ENCODE results near the gene WBP2. TPM values are rescaled to one million over a fixed set of nuclear protein-coding genes. Genes with fewer than 3 reads are reported as not detected.

WBP2 gene
- total and polyA plus RNA-seq, 2 of the 13 experiments (the other 11 are each of a cell fraction or from before 2014, with no cell fraction given) = 29.2 to 29.5 TPM

DNA sequence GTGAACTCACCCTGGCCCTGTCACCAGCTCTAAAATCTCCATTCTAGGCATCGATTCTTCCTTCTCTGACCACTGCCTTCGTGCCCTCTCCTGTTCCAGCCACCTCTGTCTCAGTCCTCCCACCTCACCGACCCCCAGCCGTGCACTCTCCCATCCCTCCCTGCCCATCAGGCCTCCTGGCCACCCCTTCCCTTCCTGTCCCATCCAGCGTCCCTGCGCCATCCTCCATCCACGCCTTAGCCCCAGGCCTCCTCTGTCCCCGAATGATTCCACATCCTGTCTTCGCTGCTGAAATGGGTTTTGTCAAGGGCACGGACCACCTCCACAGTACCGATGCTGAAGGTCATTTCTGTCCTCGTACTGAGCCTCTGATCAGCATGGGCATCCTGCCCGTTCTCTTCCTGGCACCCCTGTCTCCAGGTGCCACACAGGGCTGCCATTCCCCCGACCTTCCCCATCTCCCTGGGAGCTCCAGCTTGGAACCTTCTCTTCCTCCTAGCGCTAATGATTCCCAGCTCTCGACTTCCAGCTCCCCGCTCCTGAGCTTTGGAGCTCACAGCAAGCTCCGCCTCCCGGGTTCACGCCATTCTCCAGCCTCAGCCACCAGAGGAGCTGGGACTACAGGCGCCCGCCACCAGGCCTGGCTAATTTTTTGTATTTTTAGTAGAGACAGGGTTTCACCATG lies 39.1 kb upstream of the WBP2 start (continued):
- no peak for TF ChIP-seq BHLHE40 (IDR thresholded peaks at IDR 0.05; ENCODE audit: low read length)
- TF ChIP-seq, protein P1, sequence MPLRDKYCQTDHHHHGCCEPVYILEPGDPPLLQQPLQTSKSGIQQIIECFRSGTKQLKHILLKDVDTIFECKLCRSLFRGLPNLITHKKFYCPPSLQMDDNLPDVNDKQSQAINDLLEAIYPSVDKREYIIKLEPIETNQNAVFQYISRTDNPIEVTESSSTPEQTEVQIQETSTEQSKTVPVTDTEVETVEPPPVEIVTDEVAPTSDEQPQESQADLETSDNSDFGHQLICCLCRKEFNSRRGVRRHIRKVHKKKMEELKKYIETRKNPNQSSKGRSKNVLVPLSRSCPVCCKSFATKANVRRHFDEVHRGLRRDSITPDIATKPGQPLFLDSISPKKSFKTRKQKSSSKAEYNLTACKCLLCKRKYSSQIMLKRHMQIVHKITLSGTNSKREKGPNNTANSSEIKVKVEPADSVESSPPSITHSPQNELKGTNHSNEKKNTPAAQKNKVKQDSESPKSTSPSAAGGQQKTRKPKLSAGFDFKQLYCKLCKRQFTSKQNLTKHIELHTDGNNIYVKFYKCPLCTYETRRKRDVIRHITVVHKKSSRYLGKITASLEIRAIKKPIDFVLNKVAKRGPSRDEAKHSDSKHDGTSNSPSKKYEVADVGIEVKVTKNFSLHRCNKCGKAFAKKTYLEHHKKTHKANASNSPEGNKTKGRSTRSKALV (CRISPR knock-in tag; IDR thresholded peaks at IDR 0.05) = 0 out of 2 replicates have a peak, but pooled peaks have one; percentile 54
- TF ChIP-seq, protein P2, sequence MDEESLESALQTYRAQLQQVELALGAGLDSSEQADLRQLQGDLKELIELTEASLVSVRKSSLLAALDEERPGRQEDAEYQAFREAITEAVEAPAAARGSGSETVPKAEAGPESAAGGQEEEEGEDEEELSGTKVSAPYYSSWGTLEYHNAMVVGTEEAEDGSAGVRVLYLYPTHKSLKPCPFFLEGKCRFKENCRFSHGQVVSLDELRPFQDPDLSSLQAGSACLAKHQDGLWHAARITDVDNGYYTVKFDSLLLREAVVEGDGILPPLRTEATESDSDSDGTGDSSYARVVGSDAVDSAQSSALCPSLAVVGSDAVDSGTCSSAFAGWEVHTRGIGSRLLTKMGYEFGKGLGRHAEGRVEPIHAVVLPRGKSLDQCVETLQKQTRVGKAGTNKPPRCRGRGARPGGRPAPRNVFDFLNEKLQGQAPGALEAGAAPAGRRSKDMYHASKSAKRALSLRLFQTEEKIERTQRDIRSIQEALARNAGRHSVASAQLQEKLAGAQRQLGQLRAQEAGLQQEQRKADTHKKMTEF (CRISPR knock-in tag; IDR thresholded peaks at IDR 0.05) = peak; percentile 63; the same call in 1 of the 2 replicates
- TF ChIP-seq, protein P3, sequence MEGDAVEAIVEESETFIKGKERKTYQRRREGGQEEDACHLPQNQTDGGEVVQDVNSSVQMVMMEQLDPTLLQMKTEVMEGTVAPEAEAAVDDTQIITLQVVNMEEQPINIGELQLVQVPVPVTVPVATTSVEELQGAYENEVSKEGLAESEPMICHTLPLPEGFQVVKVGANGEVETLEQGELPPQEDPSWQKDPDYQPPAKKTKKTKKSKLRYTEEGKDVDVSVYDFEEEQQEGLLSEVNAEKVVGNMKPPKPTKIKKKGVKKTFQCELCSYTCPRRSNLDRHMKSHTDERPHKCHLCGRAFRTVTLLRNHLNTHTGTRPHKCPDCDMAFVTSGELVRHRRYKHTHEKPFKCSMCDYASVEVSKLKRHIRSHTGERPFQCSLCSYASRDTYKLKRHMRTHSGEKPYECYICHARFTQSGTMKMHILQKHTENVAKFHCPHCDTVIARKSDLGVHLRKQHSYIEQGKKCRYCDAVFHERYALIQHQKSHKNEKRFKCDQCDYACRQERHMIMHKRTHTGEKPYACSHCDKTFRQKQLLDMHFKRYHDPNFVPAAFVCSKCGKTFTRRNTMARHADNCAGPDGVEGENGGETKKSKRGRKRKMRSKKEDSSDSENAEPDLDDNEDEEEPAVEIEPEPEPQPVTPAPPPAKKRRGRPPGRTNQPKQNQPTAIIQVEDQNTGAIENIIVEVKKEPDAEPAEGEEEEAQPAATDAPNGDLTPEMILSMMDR (CRISPR knock-in tag; IDR thresholded peaks at IDR 0.05) = 0 out of 2 replicates have a peak, but pooled peaks have one; percentile 3
- TF ChIP-seq ZNF546 (CRISPR knock-in tag; conservative IDR thresholded peaks at IDR 0.05) = 0 out of 2 replicates have a peak, but pooled peaks have one; percentile 22
- TF ChIP-seq ZNF788 (CRISPR knock-in tag; IDR thresholded peaks at IDR 0.05; ENCODE audit: borderline replicate concordance) = peak; percentile 66; the same call in 1 of the 2 replicates
- peak; percentile 28; the same call in 1 of the 2 replicates for TF ChIP-seq DR1 (CRISPR knock-in tag; IDR thresholded peaks at IDR 0.05)
- no peak for TF ChIP-seq KDM4B (CRISPR knock-in tag; IDR thresholded peaks at IDR 0.05)
- TF ChIP-seq ZFX (CRISPR knock-in tag; IDR thresholded peaks at IDR 0.05; ENCODE audit: low read depth) = 0 out of 2 replicates have a peak, but pooled peaks have one; percentile 13
- TF ChIP-seq, protein P4, sequence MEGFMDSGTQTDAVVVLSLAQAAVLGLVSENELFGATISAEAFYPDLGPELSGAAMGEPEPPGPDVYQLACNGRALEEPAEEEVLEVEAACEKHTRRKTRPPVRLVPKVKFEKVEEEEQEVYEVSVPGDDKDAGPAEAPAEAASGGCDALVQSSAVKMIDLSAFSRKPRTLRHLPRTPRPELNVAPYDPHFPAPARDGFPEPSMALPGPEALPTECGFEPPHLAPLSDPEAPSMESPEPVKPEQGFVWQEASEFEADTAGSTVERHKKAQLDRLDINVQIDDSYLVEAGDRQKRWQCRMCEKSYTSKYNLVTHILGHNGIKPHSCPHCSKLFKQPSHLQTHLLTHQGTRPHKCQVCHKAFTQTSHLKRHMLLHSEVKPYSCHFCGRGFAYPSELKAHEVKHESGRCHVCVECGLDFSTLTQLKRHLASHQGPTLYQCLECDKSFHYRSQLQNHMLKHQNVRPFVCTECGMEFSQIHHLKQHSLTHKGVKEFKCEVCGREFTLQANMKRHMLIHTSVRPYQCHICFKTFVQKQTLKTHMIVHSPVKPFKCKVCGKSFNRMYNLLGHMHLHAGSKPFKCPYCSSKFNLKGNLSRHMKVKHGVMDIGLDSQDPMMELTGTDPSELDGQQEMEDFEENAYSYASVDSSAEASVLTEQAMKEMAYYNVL (CRISPR knock-in tag; IDR thresholded peaks at IDR 0.05; ENCODE audit: borderline replicate concordance) = peak; percentile 76; the same call in 1 of the 2 replicates
- TF ChIP-seq, protein P5, sequence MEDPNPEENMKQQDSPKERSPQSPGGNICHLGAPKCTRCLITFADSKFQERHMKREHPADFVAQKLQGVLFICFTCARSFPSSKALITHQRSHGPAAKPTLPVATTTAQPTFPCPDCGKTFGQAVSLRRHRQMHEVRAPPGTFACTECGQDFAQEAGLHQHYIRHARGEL (CRISPR knock-in tag; IDR thresholded peaks at IDR 0.05) = peak; percentile 42; the same call in 1 of the 2 replicates
- TF ChIP-seq CCDC6 (CRISPR knock-in tag; IDR thresholded peaks at IDR 0.05) = 0 out of 2 replicates have a peak, but pooled peaks have one; percentile 41
- peak; percentile 46; the same call in 1 of the 2 replicates for TF ChIP-seq ZNF501 (CRISPR knock-in tag; IDR thresholded peaks at IDR 0.05)
- peak; percentile 25; the same call in 1 of the 2 replicates for TF ChIP-seq PAF1 (CRISPR knock-in tag; IDR thresholded peaks at IDR 0.05)
- TF ChIP-seq ZNF235 (CRISPR knock-in tag; IDR thresholded peaks at IDR 0.05; ENCODE audit: borderline replicate concordance) = 0 out of 2 replicates have a peak, but pooled peaks have one; percentile 29
- TF ChIP-seq, protein P6, sequence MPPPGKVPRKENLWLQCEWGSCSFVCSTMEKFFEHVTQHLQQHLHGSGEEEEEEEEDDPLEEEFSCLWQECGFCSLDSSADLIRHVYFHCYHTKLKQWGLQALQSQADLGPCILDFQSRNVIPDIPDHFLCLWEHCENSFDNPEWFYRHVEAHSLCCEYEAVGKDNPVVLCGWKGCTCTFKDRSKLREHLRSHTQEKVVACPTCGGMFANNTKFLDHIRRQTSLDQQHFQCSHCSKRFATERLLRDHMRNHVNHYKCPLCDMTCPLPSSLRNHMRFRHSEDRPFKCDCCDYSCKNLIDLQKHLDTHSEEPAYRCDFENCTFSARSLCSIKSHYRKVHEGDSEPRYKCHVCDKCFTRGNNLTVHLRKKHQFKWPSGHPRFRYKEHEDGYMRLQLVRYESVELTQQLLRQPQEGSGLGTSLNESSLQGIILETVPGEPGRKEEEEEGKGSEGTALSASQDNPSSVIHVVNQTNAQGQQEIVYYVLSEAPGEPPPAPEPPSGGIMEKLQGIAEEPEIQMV (CRISPR knock-in tag; IDR thresholded peaks at IDR 0.05; ENCODE audit: low read depth) = peak; percentile 4
- 0 out of 2 replicates have a peak, but pooled peaks have one; percentile 14 for TF ChIP-seq POLR2AphosphoS5 (IDR thresholded peaks at IDR 0.05; ENCODE audit: low read depth, low read length)
- peak in 1 of 2 experiments; percentile 37; a peak in 1 of 4 replicates for TF ChIP-seq POLR2A (IDR thresholded peaks at IDR 0.05; ENCODE audit: insufficient read depth in 1 of 2, low read depth in 2 of 2, low read length in 2 of 2)
- TF ChIP-seq HIVEP1 (CRISPR knock-in tag; IDR thresholded peaks at IDR 0.05) = peak; percentile 68; the same call in 1 of the 2 replicates

Data from HepG2 (cell line).